NT2/D1 (cell line): ENCODE data around the gene PPARGC1A.

Experiments
- SUZ12 ChIP-seq: IDR thresholded peaks from 2 replicates; pipeline ENCODE4 v1.6.1; 2011; ENCODE audit not compliant: insufficient read length, insufficient read depth; ENCODE audit errors: extremely low read depth
- YY1 ChIP-seq: IDR thresholded peaks from 2 replicates; pipeline ENCODE4 v1.6.1; 2011; ENCODE audit not compliant: insufficient read length, insufficient read depth
- ZNF274 ChIP-seq: IDR thresholded peaks from 2 replicates; pipeline ENCODE4 v1.6.1; 2011; ENCODE audit warnings: mild to moderate bottlenecking, low read depth, low read length

DNA sequence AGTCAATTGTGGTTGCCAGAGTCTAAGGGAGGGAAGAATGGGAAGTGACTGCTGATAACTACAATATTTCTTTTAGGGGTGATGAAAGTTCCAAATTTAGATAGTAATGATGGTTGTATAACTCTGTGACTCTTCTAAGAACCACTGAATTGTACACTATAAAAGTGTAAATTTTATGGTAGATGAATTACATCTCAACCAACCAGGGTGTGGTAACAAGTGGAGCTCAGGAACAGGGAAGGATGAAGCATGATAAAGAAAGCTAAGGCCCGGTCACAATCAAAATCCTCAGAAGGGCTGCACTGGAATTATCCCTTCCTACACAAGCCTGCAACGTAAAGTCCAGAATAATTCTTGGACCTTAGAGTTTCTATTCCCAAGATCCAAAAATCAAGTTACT lies 143.2 kb downstream of the PPARGC1A start:
- TF ChIP-seq YY1 (no peak), SUZ12 (no peak), ZNF274 (no peak)
